ENCODE results near the gene LYZ.
"Not testable (repeated sequence)": the region's sequence is repeated elsewhere in the genome, so short reads cannot be mapped to it uniquely, and the experiment has no call there.

Gene LYZ

DNA sequence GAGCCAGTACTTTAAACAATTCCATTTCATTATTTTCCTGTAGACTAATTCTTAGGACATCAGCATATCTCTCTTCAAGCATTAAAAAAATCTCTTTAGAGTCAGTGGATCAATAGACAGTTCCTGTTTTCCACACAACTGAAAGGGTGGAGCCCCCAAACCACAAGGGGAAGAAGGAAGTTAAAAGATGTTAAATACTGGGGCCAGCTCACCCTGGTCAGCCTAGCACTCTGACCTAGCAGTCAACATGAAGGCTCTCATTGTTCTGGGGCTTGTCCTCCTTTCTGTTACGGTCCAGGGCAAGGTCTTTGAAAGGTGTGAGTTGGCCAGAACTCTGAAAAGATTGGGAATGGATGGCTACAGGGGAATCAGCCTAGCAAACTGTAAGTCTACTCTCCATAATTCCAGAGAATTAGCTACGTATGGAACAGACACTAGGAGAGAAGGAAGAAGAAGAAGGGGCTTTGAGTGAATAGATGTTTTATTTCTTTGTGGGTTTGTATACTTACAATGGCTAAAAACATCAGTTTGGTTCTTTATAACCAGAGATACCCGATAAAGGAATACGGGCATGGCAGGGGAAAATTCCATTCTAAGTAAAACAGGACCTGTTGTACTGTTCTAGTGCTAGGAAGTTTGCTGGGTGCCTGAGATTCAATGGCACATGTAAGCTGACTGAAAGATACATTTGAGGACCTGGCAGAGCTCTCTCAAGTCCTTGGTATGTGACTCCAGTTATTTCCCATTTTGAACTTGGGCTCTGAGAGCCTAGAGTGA, at the start of gene LYZ:
Gene LYZ (plus strand): TSS at position 220 of the 777 bp plus-strand sequence. CDS start 28 bp downstream, at position 248.
- DNase-seq, result no peak

DNA sequence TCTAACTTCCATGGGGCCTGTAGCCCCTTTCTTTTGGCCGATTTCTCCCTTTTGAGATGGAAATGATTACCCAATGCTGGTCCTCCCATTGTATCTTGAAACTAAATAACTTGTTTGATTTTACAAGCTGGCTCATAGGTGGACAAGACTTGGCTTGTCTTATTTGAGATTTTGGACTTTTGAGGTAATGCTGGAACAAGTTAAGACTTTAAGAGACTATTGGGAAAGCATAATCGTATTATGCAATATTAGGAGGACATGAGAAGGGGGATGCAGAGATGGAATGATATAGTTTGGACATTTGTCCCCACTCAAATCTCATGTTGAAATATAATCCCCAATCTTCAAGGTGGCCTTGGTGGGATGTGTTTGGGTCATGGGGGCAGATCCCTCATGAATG, 49.2 kb upstream of the LYZ start:
- DNase-seq, result no peak

DNA sequence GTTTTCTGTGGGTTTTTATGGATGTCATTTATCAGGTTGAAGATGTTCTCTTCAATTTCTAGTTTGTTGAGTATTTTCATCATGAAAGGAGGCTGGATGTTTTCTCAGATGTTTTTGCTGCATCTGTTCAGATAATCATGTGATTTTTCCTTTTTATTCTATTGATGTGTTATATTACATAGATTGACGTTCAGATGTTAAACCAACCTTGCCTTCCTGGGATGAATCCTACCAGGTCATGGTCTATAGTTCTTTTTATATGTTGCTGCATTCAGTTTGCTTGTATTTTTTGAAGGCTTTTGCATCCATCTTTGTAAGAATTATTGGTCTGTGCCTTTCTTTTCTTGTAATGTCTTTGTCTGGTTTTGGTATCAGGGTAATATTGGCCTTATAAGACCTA, 43.9 kb upstream of the LYZ start:
- no peak for DNase-seq

DNA sequence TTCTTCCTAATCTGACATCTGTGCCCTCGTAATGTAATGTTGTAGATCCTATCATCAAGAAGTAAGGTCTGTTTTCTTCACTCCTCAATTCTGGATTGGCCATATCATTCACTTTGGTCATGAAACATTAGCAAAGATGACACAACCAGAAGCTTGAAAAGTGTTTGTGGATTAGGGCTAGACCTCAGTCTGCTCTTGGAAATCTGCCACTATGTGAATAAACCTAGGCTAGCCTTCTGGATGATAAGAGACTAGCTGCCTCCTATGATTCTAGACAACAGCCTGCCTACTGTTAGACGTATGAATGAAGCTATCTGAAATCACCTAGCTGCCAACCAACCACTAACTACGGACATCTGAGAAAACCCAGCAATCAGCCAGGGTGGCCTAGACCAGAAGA, 38.7 kb upstream of the LYZ start:
- no peak for DNase-seq

DNA sequence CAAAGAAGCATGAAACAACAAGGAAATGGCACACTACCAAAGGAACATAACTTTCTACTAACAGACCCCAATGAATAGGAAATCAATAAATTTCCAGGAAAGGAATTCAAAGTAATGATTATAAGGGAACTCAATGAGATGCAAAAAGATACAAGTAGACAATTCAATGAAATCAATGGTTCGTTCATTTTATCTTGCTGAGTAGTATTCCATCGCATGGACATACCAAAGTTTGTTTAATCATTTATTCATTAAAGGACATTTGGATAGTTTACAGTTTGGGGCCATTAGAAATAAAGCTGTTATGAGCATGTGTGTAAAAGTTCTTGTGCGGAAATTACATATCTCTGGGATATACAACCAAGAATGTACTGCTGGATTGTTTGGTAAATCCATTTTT, 35.0 kb upstream of the LYZ start:
- DNase-seq, result no peak

DNA sequence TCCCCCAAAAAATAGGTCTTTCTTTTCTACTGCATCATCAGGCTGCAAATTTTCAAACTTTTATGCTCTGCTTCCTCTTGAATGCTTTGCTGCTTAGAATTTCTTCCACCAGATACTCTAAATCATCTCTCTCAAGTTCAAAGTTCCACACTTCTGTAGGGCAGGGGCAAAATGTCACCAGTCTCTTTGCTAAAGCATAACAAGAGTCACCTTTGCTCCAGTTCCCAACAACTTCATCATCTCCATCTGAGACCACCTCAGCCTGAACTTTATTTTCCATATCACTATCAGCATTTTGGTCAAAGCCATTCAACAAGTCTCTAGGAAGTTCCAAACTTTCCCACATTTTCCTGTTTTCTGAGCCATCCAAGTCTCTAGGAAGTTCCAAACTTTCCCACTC, 31.4 kb upstream of the LYZ start:
- DNase-seq, result not testable (repeated sequence)

DNA sequence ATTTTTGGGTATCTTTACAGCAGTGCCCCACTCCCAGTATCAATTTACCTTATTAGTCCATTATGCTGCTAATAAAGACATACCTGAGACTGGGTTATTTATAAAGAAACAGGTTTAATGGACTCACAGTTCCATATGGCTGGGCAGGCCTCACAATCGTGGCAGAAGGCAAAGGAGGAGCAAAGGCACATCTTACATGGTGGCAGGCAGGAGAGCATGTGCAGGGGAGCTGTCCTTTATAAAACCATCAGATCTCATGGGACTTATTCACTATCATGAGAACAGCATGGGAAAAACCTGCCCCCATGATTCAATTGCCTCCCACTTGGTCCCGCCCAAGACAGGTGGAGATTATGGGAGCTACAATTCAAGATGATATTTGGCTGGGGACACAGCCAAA, 30.9 kb upstream of the LYZ start:
- not testable (repeated sequence) for DNase-seq

DNA sequence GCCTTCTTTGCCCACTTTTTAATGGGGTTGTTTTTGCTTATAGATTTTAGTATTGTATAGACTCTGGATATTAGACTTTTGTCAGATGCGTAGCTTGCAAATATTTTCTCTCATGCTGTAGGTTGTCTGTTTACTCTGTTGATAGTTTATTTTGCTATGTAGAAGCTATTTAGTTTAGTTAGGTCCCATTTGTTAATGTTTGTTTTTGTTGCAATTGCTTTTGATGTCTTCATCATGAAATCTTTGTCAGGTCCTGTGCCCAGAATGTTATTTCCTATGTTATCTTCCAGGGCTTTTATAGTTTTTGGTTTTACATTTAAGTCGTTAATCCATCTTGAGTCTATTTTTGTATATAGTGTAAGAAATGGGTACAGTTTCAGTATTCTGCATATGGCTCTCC, 30.0 kb upstream of the LYZ start:
- no peak for DNase-seq

DNA sequence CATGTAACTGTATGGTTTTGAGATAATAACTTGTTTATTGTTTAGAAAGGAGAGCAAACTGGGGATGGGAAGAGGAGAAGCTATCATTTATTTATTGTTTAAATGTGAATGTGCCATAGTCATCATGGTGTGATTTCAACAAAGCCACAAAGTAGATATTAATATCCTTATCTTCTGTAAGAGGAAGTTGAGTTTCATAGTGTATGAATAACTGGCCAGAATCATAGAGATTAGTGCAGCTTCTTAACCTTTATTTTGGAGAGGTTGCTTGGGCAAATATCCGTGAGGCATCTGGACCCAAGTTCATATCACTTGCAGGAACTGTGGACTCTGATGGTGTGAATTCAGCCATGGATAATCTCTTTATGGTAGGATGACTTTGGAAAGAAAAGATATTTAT, 26.8 kb upstream of the LYZ start:
- DNase-seq, result no peak

DNA sequence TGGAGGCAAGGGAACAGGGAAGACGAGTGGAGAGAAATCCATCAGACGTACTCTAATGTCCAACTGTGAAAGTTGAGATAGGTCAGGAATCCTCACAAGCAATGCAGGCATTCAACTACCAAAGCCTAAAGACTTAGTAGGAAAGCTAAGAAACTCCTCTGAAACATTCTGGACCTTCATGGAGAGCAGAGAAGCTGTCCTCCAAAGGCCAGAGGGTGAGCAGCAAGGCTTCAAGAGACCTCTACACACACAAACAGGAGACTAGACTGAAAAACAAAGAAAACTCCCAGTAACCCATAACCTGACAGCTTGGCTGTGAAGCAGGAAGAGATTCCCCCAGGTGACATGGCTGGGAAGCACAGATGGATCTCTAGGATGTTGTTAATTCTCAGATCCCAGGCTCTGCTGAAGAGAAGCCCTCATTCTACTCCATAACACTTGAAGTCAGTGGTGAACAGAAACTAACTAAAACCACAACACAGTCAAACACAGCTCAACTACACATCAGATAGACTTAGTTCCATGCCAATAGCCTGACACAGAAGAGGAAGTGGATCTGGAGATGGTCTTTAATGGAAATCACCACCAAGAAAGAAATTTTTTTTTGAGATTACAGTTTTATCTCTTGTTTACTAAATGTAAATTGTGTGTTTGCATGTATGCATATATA, 23.2 kb upstream of the LYZ start:
- no peak for DNase-seq

DNA sequence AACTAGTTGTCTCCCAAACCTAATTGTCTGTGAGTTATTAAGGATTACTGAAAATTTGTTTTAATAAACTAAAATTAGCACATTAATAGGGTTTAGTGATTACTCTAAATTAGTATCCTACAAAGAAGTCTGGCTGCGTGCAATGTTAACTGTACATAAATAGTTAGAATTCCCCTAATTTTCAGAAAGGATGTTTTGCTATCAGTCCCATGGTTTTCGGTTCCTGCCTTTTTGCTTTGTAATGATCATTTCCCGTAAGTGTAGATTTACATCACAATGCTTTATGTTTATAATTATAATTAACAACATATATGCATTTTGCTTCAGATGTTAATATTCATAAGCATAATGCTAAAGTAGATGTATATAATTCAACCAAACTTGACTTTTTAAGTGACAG, 19.8 kb upstream of the LYZ start:
- DNase-seq, result no peak

DNA sequence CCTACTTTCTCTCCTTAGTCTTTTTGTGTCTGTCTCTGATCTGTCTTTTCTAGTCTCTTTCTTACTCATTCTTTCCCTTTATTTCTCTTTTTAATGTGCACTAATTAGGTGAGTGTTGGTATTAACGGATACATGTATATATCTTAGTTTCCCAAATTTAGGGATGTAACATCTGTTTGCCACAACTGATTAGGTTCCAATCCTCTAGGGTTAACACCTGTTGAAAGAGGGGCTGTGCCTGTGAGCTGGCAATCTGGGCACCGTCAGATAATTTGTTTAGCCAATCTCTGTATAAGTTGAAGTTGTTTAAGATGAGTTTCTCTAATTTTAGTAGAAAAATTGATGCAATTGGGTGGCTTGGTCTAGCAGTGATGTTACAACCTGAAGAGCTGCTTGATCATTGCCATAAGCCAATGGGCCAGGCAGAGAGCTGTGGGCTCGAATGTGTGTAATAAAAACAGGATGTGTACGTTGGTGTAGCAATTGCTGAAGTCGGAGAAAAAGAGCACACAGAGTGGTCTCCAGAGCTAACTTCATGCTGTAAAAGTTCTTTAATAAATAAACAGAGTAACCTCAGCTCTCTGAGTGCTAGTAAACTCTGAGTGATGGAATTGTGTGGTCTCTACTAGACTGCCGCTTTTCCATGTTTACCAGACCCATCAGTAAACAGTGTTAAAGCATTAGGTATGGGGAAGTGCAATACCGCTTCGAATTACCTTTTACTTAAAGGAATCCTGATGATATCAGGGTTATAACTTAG, 18.3 kb upstream of the LYZ start:
- DNase-seq, result no peak

DNA sequence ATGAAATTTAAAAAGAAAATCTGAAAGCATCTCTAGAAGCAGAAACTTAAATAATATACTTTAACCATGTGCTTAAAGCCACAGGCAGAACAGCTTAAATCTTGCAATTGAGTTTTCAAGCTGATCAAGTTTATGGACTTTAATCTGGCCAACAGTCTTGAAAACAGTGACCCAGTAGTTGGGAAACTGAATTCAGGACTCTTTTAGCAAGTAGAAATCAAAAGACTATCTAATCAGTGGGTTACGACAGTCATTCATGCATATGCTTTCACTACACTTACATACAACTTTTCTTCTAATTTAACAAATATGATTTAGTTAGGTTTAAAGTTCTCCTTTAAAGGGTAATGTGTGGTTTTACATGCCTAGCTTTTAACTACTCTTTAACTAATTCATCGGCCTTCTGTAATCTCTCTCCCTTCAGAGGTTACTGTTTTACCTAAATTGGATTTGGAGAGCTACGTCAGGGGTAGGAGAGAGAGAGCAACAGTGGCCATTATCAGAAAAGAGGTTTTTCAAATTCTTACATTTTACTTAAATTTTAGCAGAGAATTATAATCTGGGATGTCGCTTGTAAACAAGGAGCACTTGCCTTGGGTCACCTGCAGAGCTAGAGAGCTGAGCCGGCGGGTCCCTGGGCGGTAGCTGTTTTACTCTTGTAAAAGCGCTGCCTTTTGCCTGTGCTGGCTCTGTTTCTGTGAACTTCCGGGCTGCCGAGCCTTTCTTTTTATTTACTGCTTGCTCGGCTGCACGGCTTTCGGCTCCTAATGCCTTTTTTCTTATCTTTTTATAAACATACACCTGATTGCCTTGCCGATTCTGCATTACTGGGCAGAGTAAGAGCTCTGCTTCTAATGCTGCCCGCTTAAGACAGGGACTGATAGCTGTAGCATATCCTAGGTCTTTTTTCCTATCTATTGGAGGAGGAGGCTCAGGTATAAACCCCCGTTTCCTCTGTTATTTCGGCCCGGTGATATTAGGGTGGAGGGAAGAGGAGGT, 17.4 kb upstream of the LYZ start:
- peak; percentile 67 for DNase-seq

DNA sequence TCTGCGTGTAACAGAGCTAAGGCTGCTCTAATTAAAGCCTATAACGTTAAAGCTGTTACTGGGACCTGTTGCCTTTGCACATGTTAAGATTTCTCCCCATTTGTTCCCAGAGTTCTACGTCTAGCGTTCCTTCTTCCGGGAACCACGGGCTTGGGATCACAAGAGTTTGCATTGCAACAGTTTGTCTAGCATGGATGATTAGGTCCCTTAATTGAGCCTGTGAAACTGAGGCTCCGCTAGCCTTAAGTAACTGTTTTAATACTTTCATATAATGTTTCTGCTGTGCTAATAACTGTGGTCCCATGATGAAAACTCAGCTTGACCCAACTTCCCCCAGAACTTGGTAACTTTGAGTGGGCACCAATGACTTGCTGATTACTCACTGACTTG, 16.7 kb upstream of the LYZ start:
- no peak for DNase-seq

DNA sequence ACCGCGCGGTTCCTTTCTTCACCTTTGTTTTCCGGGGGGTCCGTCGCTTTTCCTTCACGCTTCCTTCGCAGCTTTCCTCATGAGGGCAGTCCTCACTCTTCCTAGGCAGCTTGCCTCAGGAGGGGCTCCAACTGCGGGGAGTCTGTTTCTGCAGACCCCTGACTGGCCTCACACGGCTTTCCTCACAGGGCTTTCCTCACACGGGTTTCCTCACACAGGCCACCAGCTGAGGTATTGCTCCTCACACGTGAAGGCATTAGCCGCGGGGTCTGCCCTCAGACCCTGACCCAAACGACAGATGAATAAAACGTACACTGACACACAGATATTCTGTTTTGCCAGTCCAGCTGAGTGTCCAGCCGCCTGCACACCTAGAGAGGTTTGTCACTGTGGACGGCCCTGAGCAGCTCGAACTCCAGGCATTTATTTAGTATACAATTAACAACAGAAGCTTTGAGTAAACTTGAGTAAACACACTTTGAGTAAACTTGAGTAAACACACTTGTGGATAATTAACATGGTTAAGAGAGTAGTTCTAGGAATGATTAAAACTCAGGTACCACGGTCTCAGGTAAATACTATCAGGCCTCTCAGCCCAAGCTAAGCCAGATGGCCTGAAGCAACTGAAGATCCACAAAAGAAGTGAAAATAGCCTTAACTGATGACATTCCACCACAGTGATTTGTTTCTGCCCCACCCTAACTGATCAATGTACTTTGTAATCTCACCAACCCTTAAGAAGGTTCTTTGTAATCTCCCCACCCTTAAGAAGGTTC, 16.1 kb upstream of the LYZ start:
- no peak for DNase-seq

DNA sequence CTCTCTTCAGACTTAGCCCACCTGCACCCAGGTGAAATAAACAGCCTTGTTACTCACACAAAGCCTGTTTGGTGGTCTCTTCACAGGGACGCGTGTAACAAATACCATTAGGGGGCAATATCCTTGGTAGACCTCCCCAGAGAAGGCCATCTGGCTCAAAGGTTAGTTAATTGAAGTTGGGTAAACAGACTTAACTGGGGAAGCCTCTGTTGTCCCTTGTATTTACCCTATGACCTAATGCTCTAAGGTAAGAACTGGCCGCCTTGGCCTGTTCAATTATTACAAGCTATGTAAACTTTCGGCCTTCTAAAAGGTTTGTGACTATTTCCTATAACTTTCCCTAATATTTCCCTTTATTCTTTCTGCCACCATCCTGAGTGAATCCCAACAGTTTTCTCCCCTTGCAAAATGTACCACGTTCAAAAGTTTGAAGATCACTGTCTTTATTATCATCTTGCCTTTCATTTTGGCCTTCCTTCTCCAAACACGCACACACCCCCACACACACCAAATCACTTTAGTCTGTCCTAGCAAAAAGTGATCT, 15.3 kb upstream of the LYZ start:
- DNase-seq, result no peak

DNA sequence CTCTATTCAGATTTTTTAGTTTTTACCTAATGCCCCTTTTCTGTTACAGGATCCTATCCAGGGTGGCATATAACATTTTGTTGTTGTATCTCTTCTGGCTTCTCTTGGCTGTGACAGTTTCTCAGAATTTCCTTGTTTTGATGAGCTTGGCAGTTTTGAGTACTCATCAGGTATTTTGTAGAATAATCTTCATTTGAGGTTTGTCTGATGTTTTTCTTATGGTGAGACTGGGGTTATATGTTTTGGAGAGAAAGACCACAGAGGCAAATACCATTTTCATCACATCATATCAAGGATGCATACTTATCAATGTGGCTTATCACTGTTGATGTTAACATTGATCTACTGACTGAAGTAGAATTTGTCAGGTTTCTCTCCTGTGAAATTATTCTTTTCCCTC, 14.0 kb upstream of the LYZ start:
- no peak for DNase-seq

DNA sequence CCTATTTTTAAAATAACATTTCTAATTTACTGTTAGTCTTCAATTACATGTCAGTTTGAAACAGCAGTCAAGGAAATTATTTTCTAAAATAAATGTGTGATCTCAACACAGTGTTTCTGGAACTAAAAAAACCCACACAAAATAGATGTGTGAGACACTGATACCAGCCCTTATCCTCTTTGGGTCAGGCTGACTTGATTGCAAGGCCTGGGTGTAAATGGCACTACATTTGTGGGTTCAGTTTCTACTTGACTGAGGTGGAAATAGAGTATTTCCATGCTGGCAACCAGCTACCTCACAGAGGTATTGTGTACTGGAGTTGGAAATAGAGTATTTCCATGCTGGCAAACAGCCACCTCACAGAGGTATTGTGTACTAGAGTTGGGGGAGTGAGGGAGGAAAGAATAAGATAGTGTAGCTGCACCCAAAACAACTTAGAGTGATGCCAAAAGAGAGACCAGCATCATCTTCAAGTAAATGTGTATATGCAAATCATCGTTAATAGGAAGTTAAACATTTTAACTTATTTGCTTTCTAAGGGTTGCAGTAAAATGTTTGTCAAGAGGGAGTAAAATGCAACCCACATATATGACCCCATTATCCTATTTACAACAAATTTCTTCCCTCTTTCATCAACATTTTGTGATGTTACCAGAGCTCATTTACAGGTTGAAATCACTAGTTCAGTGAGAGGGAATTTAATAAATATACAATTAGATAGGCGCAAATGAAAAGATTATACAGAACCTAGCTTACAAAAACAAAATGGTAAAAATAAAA, 10.7 kb upstream of the LYZ start:
- DNase-seq, result no peak

DNA sequence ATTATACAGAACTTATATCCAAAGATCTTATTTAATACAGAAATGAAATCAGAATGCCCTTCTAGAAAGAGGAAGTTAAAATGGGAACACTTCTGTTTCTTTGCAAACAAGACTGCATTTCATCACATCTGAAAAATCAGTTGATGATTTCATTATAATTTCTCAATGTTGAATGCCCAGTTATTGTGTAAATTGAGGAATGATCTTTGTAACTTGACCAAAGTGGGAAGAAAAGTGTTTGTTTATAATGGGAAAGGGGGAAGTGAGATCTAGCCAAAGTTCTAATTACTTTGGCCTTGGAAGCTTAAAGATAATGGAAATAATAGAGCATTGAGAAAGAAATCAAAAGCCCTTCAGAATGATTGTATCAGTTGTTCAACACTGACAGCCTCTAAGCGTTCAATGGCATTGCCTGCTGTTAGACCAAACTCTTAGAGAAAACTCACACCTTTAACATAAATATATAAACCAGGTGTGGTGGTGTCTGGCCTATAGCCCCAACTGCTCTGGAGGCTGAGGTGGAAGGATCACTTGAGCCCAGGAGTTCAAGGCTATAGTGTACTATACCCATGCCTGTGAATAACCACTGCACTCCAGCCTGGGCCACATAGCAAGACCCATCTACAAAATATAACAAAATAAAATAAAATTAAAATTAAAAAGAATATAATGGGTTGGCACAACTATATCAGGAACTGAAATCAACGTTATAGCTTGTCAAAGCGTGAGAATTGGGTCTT, 9.9 kb upstream of the LYZ start:
- no peak for DNase-seq

DNA sequence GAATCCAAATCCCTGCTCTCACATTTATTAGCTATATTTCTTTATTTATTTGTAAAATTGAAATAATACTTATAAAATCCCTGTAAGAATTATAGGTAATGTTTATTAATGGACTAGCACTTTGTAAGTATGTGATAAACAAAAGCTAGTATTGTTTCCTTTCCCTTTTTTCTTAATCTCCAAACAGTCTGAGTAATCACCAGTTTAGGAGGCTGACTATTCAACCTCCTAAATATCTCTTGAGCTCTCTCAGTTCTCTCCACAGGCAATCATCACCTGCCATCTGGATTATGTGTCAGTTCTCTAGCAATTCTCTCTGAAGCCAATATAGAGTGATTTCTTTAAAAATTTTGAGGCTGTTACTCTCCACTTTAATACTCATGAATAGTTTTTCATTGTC, 9.2 kb upstream of the LYZ start:
- DNase-seq, result no peak
